Measurements from ENCODE around the gene TMPRSS6. TPM values are rescaled to one million over a fixed set of nuclear protein-coding genes. Genes with fewer than 3 reads are reported as not detected.

Gene TMPRSS6
- total RNA-seq, 2 donors from 2014 or later, result not detected

DNA sequence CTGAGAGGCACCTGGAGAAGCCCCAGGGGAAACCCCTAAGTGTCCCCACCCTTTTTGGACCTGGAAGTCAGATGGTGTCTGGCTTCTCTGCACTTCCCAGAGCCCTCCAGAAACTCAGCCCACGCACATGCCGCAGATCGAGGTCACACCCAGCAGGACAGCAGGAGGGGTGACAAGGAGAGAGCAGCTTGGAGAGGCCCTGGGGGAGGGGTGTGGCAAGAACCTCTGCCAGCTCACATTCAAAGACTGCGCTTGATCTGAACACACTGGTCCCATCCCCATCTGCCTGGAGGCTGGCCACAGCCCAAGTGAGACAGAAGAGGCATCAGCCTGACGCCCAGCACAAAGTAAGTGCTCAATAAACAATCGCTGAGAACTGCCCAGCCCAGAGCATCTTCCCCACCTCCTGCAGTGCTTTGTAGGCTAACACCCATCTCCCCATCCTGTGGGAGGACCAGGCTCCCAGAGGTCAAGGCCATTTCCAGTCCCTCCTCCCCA, 21.4 kb downstream of the TMPRSS6 start:
- no peak for DNase-seq (ENCODE audit: low spot score)
- no peak overlapping the region for H3K4me3 ChIP-seq
- no peaks in the 10 kb centered on the region for H3K9me3 ChIP-seq
- TF ChIP-seq, protein P1, sequence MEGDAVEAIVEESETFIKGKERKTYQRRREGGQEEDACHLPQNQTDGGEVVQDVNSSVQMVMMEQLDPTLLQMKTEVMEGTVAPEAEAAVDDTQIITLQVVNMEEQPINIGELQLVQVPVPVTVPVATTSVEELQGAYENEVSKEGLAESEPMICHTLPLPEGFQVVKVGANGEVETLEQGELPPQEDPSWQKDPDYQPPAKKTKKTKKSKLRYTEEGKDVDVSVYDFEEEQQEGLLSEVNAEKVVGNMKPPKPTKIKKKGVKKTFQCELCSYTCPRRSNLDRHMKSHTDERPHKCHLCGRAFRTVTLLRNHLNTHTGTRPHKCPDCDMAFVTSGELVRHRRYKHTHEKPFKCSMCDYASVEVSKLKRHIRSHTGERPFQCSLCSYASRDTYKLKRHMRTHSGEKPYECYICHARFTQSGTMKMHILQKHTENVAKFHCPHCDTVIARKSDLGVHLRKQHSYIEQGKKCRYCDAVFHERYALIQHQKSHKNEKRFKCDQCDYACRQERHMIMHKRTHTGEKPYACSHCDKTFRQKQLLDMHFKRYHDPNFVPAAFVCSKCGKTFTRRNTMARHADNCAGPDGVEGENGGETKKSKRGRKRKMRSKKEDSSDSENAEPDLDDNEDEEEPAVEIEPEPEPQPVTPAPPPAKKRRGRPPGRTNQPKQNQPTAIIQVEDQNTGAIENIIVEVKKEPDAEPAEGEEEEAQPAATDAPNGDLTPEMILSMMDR (IDR thresholded peaks at IDR 0.05), result no peak
- no peaks in the 10 kb centered on the region for H3K36me3 ChIP-seq
- H3K4me1 ChIP-seq (ENCODE audit: control insufficient read depth in 1 of 2, low read depth in 2 of 2), result no peaks in the 10 kb centered on the region
- no peak for ATAC-seq (ENCODE audit: insufficient number of reproducible peaks, low FRiP score, low read depth)
- no peaks in the 10 kb centered on the region for H3K27me3 ChIP-seq (replicated peaks; ENCODE audit: insufficient read depth)
- H3K27ac ChIP-seq, result no peak overlapping the region

DNA sequence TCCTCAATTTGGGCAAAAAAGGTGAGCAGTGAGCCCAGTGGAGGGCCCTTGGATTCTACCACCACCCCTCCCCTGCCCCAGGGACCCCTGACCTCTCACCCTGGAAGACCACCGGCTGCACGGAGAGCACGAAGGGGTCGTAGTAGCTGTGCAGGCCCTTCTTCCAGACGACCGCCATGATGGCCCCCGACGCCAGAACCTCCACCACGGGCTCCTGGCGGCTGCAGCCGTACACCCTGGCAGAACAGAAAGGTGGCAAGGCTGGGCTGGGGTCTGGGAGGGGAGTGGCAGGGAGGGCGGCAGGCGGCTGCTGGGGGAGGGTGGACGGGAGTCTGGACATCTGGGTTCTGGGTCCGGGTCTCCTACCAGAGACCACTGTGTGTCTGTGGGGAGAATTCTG, 23.3 kb downstream of the TMPRSS6 start:
- Histone ChIP-seq H3K4me1 (ENCODE audit: control insufficient read depth in 1 of 2, low read depth in 2 of 2) (no peaks in the 10 kb centered on the region), H3K27me3 (replicated peaks; ENCODE audit: insufficient read depth) (no peaks in the 10 kb centered on the region), H3K27ac (no peak overlapping the region), H3K9me3 (no peaks in the 10 kb centered on the region), H3K4me3 (no peak overlapping the region), H3K36me3 (no peaks in the 10 kb centered on the region)
- no peak for ATAC-seq (ENCODE audit: insufficient number of reproducible peaks, low FRiP score, low read depth)
- TF ChIP-seq, protein P1 (IDR thresholded peaks at IDR 0.05), result no peak
- DNase-seq (ENCODE audit: low spot score), result no peak

DNA sequence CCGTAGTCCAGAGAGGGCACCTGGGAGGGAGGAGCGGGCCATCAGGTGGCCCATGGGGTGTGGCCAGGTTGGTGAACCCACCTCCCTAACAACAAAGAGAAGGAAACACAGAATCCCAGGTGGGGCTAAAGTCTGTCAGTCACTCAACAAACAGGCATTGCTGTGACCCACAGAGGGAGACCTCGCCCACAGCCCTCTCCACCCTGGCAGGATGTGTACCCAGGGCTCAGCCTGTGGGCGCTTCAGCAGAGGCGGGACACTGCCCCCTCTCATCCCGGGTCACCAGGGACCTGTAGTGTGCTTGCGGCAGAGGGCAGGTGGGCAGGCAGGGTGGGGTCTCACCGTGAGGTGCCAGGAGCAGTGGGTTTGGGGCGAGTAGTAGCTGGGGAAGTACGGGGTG, 25.1 kb downstream of the TMPRSS6 start:
- ATAC-seq (ENCODE audit: insufficient number of reproducible peaks, low FRiP score, low read depth) (no peak), DNase-seq (ENCODE audit: low spot score) (no peak)
- no peaks in the 10 kb centered on the region for H3K9me3 ChIP-seq
- no peaks in the 10 kb centered on the region for H3K4me1 ChIP-seq (ENCODE audit: control insufficient read depth in 1 of 2, low read depth in 2 of 2)
- no peak overlapping the region for H3K4me3 ChIP-seq
- no peak overlapping the region for H3K27ac ChIP-seq
- H3K36me3 ChIP-seq, result no peaks in the 10 kb centered on the region
- no peaks in the 10 kb centered on the region for H3K27me3 ChIP-seq (replicated peaks; ENCODE audit: insufficient read depth)
- TF ChIP-seq, protein P1 (IDR thresholded peaks at IDR 0.05), result no peak

DNA sequence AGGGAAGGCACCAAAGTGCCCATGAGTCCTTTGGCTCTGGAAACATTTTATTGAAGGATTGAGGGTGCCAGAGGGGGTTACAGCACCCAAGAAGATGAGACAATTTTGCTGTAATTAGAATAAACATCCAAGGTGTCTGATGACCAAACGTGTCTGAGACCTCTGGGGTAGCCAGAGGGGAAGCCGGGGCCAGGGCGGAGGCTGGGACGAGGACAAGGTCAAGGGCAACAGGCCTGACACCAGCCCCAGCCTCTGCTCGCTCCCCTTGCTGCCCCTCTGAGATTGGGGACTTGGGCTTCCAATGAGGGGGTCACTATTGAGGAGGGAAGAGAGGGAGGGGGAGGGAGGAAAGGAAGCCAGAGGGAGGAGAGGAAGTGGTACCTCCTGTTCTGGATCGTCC, 25.6 kb downstream of the TMPRSS6 start:
- Histone ChIP-seq H3K27ac (no peak overlapping the region), H3K36me3 (no peaks in the 10 kb centered on the region), H3K4me1 (ENCODE audit: control insufficient read depth in 1 of 2, low read depth in 2 of 2) (no peaks in the 10 kb centered on the region), H3K27me3 (replicated peaks; ENCODE audit: insufficient read depth) (no peaks in the 10 kb centered on the region), H3K9me3 (no peaks in the 10 kb centered on the region), H3K4me3 (no peak overlapping the region)
- ATAC-seq (ENCODE audit: insufficient number of reproducible peaks, low FRiP score, low read depth) (no peak), DNase-seq (ENCODE audit: low spot score) (no peak)
- TF ChIP-seq, protein P1 (IDR thresholded peaks at IDR 0.05), result no peak

DNA sequence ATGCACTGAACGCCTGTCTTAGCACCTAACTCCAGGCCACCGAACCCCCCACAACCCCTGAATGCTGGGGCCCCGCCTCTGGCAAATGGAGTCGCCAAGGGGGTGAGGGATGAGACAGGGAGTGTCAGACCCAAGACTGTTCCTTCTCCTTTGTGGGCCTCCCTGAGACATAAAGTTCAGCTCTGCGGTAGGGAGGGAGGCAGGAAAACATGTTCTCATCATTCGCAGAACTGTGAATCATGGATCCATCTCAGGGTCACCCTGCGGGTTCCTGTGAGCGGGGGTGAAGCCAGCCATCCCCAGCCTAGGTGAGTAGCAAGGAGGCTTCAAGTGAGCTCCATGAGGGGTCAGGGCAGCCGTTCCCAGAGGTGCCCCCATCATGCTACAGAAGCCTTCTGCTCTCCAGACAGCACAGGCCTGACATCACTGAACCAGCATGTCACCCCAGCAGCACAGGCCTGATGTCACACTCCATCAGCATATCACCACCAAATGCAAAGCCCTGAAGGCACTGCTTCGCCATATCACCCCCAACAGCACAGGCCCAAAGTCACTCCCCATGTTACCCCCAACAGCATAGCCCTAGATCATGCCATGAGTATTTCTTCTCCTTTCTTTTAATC, 27.2 kb downstream of the TMPRSS6 start:
- TF ChIP-seq, protein P1 (IDR thresholded peaks at IDR 0.05), result no peak
- Histone ChIP-seq H3K4me3 (no peak overlapping the region), H3K27ac (no peak overlapping the region), H3K27me3 (replicated peaks; ENCODE audit: insufficient read depth) (no peaks in the 10 kb centered on the region), H3K9me3 (no peaks in the 10 kb centered on the region), H3K36me3 (no peaks in the 10 kb centered on the region), H3K4me1 (ENCODE audit: control insufficient read depth in 1 of 2, low read depth in 2 of 2) (no peaks in the 10 kb centered on the region)
- DNase-seq (ENCODE audit: low spot score) (no peak), ATAC-seq (ENCODE audit: insufficient number of reproducible peaks, low FRiP score, low read depth) (no peak)
